ENCODE measurements around the gene KPNA3.

GRCh38 chr13:49714757-49715156, 77.7 kb downstream of the KPNA3 start:
- no peak for TF ChIP-seq CTCF (conservative IDR thresholded peaks at IDR 0.05)
- no peak for TF ChIP-seq EZH2 (IDR thresholded peaks at IDR 0.05; ENCODE audit: low read depth)
